ENCODE measurements around the gene AGAP1.

AGAP1 gene

DNA sequence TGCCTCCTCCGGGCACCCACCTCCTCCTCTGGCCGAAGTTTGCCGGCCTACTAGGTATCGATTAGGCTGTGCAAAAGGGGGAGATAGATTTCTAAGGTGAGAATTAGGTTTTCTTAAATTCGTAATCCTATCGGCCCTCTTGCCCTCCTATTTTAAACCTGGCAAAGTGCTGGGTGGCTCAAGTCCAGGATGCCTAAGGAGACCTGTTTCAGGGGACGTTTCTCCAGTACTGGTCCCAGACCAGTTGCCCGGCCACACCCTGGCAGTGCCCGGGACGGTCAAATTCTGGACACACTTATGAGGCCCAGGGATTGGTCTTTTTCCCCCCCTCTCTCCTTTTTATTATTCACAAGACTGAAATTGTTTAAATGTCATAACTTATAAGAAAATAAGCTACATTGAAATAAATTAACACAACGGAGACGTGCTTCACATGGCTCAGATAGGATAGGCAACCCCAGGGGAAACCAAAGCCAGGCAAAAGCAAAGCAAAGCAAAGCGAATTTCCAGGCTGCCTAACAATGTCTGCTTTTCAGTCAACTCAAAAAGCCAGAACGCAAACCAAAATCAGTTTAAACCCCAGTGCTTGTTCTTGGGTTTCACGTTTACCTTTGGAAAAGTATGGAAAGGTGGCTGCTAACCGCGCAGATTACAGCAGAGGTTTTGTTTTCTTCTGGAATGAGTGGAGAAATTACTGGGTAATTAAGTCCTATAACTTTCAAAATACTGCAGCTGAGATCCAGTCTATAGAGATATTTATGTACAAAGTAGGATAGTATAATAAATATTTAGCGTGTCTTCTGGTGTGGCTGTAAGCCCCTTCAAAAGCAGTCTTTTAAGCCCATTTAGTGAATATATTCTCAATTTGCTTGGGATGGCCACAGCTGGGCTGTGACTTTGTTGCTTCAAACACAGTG is 671.3 kb downstream of the AGAP1 start:
- no peak for DNase-seq

DNA sequence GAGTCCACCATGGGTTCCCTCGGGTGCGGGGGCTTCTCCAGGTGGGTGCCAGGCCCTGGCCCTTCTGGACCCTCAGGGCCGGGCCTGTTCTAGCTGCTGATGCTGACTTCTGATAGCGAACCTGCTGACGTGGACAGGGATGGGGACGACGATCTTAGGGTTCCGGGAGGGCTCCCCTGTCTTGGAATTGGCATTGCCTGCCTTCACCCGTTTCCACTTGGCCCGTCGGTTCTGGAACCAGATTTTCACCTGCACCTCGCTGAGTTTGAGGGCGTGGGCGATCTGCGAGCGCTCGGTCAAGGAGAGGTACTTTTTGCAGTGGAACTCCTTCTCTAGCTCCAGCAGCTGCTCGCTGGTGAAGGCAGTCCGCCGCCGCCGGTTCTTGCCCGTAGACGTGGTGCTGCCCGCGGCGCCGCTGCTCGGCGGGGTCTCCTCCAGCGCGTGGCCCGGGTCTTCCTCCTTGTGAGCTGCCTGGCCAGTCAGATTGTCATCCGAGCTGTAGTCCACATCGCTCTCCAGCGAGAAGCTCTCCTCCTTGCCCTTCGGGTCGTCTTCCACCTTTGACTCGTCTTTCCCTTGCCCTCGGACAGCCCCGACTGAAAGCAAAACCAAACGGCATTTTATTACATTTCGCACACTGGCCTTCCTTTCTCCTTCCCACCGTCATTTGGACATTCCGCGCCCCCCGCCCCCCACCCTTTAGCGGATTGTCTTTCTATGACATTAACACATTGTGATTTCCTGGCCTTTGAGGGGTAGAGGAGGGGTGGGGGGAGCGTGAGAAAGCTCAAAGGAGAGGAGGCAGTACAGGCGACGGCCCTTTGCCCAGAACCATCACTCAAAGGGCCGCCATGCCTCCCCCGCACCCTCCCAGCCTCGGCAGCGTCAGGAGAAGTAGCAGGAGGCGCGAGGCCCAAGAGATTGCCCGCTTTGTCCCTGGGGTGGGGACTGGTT is 672.3 kb downstream of the AGAP1 start:
- DNase-seq, result no peak

DNA sequence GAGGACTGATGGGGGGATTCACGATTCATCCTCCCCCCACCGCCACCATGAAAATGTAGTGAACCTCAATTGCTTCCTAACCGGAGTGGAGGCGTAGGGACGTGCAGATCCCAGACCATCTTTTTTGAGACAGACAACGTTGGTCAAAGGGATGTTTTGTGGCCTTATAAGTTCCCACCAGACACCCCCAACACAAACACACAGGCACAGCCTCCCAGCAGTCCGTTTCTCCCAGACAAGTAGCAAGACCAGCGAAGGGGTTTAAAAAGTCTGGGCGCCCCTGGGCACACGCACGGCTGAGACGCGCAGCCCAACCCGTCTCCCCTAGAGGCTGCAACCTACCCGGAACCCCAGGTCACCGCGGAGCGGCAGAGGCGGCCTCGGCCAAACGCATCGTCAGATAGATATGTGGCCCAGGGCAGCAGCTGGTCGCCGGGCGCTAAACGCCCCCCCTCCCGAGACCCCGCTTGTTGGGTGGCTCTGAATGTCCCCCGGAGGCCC is 673.0 kb downstream of the AGAP1 start:
- no peak for DNase-seq

DNA sequence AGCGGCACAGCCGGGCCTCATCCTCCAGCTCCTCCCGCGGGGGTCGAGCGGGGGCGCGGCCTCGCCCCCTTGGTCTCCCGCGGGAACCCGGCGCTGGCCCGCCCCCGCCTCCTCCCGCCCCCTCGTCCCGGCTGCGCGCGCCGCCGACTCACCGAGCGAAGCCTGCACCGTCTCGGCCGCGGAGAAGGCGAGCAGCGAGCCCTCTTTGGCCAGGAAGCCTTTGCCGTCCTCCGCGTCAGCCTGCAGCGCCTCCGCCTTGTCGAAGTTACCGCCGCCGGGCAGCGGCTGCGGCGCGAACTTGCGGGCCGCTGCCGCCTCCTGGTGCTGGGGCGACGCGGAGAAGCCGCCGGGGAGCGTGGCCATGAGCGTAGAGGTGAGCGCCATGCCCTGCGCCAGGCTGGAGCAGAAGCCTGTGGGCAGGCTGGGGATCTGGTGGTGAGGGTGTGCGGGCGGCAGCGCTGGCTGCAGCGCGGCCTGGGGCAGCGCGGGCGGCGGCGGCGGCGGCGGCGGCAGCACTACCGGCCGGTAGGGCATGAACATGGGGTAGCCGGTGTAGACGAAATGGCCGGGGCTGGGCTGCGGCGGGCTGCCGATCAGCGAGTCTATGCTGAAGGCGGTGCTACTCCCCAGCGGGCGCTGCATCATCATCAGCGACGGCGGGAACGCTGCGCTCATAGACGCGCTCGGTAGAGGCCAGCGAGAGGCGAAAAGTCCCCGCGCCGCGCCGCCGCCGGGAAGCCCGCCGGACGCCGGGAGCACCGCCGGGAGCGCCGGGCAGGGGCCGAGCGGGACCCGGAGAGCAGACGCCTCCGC is 673.7 kb downstream of the AGAP1 start:
- no peak for DNase-seq

DNA sequence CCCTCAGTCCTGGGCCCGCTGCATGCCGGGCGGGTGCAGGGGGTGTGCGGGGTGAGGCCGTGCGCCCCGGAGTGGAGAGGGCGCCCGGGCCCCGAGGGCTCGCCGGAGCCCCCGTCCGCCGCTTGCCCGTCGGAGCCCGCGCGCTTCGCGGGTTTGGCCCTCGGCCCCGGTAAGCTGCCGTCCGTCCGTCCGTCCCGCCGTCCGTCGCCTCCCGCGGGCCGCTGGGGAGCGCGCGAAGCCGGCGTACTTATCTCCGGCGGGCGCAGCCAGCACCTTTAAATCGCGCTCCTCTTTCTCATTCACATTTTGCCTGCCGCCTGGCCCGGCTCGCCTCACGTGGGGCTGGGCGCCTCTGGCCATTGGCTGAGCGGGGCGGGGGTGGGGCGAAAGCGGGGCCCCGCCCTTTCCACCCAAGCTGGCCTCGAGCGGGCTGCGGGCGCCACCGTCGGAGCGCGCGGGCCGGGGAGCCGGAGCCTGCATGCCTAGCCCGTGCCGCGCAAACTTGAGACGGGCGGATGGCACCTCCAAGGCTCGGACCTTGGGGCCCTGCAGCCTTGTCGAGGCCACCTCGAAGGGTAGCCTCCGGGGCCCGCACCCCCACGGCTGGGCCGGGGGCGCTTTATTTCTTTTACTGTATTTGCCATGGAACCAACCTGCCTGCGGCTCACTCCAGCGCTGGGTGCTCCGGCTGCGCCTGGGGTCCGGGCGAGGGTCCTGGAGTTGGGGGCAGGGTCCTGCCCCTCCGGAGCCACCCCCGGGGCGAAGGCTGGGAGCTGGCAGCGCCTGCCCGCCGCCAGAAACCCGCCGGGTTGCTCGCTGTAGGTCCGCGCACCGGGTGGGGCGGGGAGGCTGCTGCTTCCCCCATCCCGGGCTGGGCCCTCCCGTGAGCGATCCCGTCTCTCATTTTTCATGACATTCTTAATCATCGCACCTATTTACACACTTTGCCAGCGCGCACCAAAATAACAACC is 674.6 kb downstream of the AGAP1 start, which contains the start of gene GBX2:
GBX2 (minus strand) TSS at position 277 of the 971 bp plus-strand sequence. CDS start 415 bp downstream, outside the sequence.
- DNase-seq, result peak in 13 of 51 donors; percentile 13 to 58 (median 27)

DNA sequence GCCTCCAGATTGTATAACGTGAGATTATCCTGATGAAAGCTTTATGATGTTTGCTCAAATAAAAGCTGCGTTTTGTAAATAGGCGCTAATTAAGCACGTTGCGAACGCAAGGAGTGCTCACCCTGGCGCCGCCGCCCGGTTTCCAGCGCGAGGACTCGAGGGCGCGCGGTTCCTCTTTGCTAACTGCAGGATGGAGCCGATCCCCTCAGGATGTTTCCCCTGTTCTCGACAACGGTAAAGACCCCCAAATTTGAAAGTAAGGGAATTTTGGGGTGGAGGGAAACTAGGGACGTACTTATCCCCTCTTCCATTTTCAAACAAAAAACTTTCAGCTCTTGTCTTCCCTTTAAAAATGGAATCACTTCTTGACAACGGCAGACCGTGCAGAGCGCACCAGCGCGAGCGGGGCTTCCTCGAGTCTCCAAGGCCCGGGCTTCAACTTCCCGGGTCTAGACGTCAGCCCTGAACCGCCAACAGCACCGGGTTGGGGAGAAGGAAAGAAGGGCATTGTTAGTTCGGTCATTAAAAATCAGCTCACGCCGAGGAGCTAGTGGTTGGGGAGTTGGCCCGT is 675.4 kb downstream of the AGAP1 start:
- DNase-seq, result peak in 2 of 51 donors; percentile 10 to 29

DNA sequence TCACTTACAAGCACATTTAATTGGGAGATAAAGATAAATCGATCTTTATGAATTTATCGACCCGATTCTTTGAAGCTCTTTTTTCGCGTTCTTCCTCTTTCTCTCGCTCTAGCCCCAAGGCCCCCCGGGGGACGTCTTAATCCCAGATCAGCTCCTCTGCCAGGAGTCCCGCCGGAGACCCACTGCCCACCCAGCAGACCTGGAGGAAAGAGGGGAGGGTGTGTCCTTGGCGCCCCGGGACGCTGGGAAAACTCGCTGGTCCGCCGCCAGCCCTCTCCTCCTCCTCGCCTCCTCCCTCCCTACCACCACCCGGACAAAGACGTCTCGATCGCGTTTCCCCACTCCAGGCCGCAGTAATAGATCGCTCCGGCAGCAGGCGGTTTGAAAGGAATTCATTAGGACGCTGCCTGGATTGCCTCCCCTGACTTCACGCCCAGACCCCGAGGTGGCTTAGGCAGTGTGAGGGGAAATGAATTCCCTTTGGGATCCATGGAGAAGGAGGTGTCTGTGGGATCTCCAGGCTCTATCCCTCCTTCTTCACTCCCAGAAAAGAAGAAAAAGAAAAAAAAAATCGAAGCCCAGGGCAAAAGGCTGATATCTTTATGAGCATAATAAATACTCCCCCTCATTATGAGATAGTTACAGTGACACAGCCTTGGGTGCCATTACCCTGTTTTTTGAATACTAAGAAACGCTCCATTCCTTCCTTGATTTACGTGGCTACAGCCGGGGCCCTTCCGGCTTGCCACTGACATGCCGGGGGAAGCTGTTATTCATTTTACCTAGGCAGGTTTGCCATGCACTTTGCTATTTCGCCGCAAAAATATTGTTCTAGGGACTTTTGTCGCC is 676.1 kb downstream of the AGAP1 start:
- no peak for DNase-seq

DNA sequence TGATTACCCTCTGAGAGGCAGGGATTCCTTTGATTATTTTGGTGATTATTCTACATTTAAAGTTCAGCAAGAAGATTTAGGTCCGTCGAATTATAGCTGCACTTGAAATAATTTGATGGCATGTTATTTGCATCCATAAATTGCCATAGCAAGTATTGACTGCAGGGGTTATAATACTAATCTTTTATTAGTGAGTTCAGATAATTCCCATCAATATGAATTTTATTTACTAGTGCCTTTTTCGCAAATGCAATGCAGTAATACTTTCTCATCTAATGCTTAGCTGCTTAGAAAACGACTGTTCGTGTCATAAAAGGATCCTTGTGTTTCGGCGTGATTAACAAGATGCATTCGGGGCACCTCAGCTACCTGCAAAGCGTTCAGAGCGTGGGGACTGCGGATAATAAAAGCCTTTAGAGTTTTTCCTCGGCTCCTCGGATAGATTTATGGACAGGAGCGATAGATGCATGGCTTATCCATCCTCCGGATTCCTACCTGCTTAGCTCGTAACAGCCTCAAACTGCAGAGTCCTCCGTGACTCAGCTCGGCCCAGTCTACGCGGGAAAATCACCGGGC is 676.8 kb downstream of the AGAP1 start:
- DNase-seq, result no peak

DNA sequence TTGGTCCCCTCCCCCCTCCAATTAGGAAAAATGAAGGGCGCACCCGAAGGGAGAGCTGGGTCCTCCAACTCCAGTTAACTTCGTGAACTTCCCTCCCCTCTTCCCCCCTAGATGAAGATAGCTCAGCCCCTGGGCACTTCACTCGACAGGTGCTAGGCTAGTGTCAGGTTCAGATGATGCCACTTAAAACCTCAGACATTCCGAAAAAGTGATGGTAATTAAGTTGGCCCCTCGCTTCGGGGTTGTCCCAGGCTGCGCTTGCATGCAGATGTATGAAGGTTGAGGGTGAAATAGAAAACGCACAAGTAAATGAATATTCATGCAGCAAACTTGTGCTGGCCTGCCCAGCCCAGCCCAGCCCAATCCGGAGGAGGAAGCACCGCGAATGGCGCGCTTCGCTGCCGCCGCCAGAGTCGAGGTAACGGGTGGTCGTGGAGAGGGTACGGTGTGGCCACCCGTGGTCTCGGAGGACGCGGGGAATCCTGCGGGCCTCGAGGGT is 677.4 kb downstream of the AGAP1 start:
- no peak for DNase-seq

DNA sequence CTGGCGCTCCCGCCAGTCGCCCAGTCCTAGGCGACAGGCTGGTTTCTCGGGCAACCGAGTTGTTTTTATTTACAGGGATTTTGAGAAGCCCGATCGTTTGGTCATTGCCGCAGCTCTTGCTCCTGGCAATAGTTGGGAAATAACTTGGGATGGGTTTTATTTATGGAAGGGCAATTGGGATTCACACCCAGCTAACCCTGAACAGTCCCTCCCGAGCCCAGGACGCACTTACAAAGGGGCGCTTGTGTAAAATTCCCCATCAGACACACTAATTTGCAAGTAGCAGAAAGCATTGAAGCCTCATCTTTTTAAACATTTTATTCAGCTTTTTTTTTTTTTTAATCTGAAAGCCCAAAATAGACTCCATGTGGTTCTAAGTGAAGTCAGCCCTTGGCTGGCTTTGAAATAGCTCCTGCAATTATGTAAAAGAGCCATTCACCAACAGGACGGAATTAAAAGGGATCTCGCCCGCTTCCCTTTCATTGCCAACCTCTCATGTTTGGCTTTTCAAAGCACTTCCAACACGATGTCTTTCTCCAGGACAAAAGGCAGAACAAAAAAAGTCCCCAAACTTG is 677.9 kb downstream of the AGAP1 start:
- peak in 2 of 51 donors; percentile 47 to 48 for DNase-seq

DNA sequence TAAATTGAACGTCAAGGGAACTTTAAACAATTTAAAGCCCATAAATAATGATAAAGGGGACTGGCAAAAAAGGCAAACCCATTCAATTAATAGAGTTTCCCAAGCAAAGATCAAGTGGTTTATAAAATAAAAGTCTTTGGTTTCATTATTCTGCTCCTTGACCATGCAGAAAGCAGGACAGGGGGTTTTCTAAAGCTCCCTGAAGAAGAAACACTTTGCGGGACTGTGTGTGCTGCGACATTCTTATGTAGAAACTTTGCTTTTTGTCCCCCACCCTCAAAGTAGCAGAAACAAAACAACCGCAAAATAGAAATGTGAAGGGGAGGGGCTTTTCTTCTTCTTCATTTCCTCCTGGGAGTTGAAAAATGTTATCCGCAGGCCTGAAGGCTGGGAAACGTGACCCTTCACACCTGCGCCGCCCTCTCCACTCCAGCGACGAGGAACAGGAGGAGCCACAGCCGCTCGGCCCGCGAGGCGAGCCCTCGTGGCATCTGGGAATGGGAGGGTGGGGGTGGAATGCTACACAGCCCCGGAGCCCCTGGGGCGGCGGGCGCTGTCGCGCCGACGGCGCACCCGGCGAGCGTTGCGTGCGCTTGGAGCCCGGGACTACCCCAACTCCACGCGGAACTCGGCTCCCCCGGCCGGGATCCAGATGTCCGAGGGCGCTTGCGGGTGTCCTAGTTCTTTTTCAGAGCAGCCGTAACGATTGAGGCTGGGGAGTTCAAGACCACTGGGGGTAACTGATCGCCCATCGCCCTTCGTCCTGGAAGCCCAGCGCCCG is 678.6 kb downstream of the AGAP1 start:
- no peak for DNase-seq

DNA sequence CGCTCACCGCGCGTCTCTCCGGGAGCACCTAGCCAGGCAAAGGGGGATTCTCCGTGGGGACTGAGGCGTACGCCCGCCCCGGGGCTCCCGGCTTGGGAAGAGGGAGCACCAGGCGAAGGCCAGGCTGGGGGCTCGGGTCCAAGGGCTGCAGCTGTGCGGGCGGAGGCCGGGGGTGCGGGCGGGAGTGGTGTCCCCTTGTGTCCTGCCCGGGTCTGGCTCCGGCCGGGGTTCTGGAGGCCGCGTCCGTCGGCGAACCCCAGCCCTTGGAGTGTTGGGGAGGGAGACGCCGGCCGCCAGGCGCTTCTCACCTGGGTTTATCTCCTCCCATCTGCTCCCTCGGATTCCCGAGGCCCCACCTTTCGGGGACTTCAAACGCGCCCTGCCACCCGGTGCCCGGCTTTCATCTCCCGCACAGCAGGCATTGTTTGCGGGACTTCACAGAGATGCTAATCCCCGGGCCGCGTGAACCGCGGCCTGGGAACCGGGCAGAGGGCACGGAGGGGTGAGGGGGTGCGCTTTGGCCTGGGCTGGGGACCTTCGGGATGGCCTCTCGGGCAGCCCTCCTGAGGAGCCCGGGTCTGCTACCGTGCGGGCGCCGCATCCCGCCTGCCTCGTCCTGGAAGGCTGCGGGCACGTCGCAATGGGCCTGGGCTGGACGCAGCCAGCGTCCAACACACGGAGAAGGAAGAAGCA is 679.3 kb downstream of the AGAP1 start:
- no peak for DNase-seq

DNA sequence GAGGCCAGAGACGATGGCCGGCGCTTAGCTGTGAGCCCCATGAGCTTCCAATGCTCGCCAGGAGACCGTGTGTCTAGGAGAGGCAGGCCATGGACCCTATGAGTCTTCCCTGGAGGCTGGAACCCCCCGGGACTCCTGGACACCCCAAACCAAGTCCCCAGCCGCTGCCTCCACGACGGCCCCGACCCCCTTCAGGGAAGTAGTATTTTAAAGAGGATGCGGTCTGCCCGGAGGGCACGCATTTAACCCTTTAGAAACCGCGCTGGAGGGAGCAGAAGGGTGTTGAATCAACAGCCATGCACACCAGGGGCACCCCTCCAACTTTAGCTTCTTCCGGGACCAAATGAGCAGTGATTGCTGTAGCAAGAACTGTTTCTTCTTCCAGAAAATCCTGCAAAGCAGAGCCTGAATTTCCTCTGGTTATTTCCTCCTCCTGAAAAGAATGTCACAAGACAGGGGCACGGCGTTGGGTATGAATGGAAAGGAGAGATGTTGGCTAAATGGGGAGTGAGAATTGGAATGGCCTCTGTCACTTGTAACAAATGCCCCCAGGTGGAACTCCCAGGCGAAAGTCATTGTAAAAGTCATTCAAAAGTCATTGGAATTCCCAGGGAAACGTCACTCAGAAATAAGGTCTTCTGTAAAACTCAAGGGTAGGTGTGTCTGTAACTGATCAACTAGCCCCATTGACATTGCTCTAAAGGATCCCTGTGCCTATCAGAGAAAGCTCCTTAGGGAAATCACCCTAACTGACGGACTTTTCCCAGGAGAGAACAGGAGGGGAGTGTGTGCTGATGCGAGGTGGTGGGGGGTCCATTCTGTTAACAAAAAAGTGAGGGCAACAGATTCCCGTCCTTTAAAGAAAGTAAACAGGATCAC is 680.1 kb downstream of the AGAP1 start:
- no peak for DNase-seq

DNA sequence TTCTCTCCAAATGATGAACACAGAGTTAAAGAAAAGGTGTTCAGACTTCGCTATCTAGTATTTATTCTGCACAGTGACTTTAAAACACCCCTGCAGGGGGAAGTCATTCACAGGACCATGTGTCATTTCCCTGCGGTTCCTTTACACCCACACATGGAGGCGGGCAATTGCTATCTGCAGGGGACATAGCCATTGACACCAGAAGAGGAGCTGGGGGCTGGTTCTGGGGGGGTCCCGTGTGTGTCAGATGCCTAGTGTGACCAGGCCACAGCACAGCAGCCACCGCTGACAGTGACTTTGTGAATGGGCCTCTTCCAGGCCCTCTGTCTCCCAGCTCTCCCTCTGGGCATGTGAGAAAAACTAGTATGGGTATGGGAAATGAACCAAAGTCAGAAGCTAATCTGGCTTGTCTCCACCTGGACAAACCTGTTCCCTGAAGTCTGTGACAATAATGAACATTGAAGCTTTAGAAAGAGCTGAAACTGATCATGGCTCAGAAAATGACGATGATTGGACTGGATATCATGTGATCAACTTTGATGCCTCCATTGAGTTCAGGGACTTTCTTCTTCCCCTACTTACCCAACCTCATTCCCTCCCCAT is 681.8 kb downstream of the AGAP1 start:
- DNase-seq, result no peak

Measured in hypothalamus (tissue), 51 donors.